Measurements from ENCODE around the gene TJAP1.
"Not testable (repeated sequence)": the region's sequence is repeated elsewhere in the genome, so short reads cannot be mapped to it uniquely, and the experiment has no call there.

Gene TJAP1

GRCh38 chr6:43539409-43539808 is 62.0 kb downstream of the TJAP1 start:
- DNase-seq = not testable (repeated sequence)

- DNase-seq = no peak
These were observed 63.1 kb downstream of the TJAP1 start for GRCh38 chr6:43540507-43540906.

GRCh38 chr6:43541774-43542471 is 64.6 kb downstream of the TJAP1 start:
- DNase-seq = no peak

GRCh38 chr6:43544461-43544860 is 67.1 kb downstream of the TJAP1 start:
- no peak for DNase-seq

GRCh38 chr6:43547222-43547621 is 69.9 kb downstream of the TJAP1 start:
- no peak for DNase-seq
